MCF 10A (cell line): Measurements from ENCODE around the gene CCM2. TPM values are rescaled to one million over a fixed set of nuclear protein-coding genes. Genes with fewer than 3 reads are reported as not detected.

ENCODE experiments used
- BruUV-seq: library from RNA; stranded (reverse); fragments of 400-500 nt; replicated peaks from 2 replicates; lab custom pipeline; 2021; lab: Mats Ljungman, UMichigan
- CTCF ChIA-PET: fragments of 300-600 bp; sonication (Branson Sonifier 250); formaldehyde crosslinking; extraction: SDS; loops from one replicate; lab custom pipeline; 2021; ENCODE audit warnings: antibody characterized with exemption, inconsistent platforms; lab: Yijun Ruan, JAX
- POLR2A ChIA-PET: fragments of 300-600, 350-650 bp; sonication (Branson Sonifier 250); formaldehyde crosslinking; extraction: SDS; loops from one replicate; lab custom pipeline; 2020; ENCODE audit warnings: antibody characterized with exemption, inconsistent platforms; lab: Yijun Ruan, JAX
- DNase-seq: peaks from one replicate; pipeline ENCODE4 v3.0.0-alpha.2; 2018; ENCODE audit not compliant: unreplicated experiment
- H3K27ac Mint-ChIP-seq: one replicate; pipeline ENCODE4 v1.8.0; 2022; ENCODE audit warnings: mild to moderate bottlenecking, low read depth, mixed read lengths; ENCODE audit not compliant: unreplicated experiment
- H3K27me3 Mint-ChIP-seq: one replicate; pipeline ENCODE4 v1.8.0; 2022; ENCODE audit warnings: mixed read lengths; ENCODE audit not compliant: insufficient read depth, unreplicated experiment
- H3K36me3 Mint-ChIP-seq: one replicate; pipeline ENCODE4 v1.8.0; 2022; ENCODE audit warnings: mild to moderate bottlenecking, moderate library complexity, mixed read lengths; ENCODE audit not compliant: insufficient read depth, unreplicated experiment
- H3K4me1 Mint-ChIP-seq: one replicate; pipeline ENCODE4 v1.8.0; 2022; ENCODE audit warnings: mixed read lengths; ENCODE audit not compliant: insufficient read depth, unreplicated experiment
- H3K4me3 Mint-ChIP-seq: one replicate; pipeline ENCODE4 v1.8.0; 2022; ENCODE audit warnings: mild to moderate bottlenecking, moderate library complexity, mixed read lengths; ENCODE audit not compliant: unreplicated experiment
- H3K9me3 Mint-ChIP-seq: one replicate; pipeline ENCODE4 v1.8.0; 2022; ENCODE audit warnings: mixed read lengths; ENCODE audit not compliant: unreplicated experiment
- CTCF ChIP-seq: fragments of 200-600 bp; IDR thresholded peaks from one replicate; pipeline ENCODE4 v1.8.0; 2022; ENCODE audit warnings: antibody characterized with exemption, mild to moderate bottlenecking; ENCODE audit not compliant: unreplicated experiment
- intact Hi-C: fragments of 100-400 bp; cut with micrococcal nuclease; formaldehyde crosslinking; loops from 2 replicates; pipeline ENCODE4 v1.14.1; 2022
- total RNA-seq: library from RNA; stranded (reverse); gene quantifications from 2 replicates; pipeline ENCODE4 v1.2.3, GENCODE V29; 2022

Gene CCM2
- total RNA-seq, 1 experiment from 2014 or later, result 36.2 TPM

GRCh38 chr7:44985033-44985695 lies 14.8 kb upstream of the CCM2 start:
- CTCF ChIA-PET, result interaction anchor here (0.6 to 1.4 kb wide), 9 partner anchors 9 to 714 kb away, joined by 3 to 5 read pairs (median 3); no protein-coding TSS in a partner anchor
- no peak for TF ChIP-seq CTCF
- no peaks in the 10 kb centered on the region for H3K27me3 Mint-ChIP-seq
- H3K4me1 Mint-ChIP-seq, result peaks cover 40% of the 10 kb centered on the region
- no peaks in the 10 kb centered on the region for H3K9me3 Mint-ChIP-seq
- peak overlapping the region; percentile 82 for H3K4me3 Mint-ChIP-seq
- peak overlapping the region; percentile 98 for H3K27ac Mint-ChIP-seq
- POLR2A ChIA-PET, result interaction anchor here (0.6 to 10.6 kb wide), 15 partner anchors 11 to 379 kb away, joined by 3 to 190 read pairs (median 4); partner anchors contain the start of genes CCM2, OGDH and PURB
- no peak for DNase-seq
- intact Hi-C loops, result loop anchor here (10.0 kb wide), 1 partner anchor 100 kb away; the partner anchor contains the start of gene PURB
- peaks cover 67% of the 10 kb centered on the region for H3K36me3 Mint-ChIP-seq
- no TSS peak for BruUV-seq

GRCh38 chr7:44985900-44986217 lies 14.1 kb upstream of the CCM2 start:
- ChIA-PET POLR2A (interaction anchor here (0.6 to 10.6 kb wide), 16 partner anchors 12 to 379 kb away, joined by 3 to 190 read pairs (median 4); partner anchors contain the start of genes CCM2, OGDH and PURB), CTCF (interaction anchor here (0.6 to 1.4 kb wide), 5 partner anchors 11 to 120 kb away, joined by 3 to 5 read pairs (median 4); no protein-coding TSS in a partner anchor)
- DNase-seq, result no peak
- Mint-ChIP-seq H3K9me3 (no peaks in the 10 kb centered on the region), H3K27ac (peak overlapping the region; percentile 98), H3K4me1 (peaks cover 43% of the 10 kb centered on the region), H3K4me3 (peak overlapping the region; percentile 82), H3K27me3 (no peaks in the 10 kb centered on the region), H3K36me3 (peaks cover 61% of the 10 kb centered on the region)
- no TSS peak for BruUV-seq
- no peak for TF ChIP-seq CTCF
- intact Hi-C loops, result loop anchor here (10.0 kb wide), 1 partner anchor 101 kb away; the partner anchor contains the start of gene PURB

GRCh38 chr7:44986218-44987053 lies 13.6 kb upstream of the CCM2 start:
- Mint-ChIP-seq H3K9me3 (no peaks in the 10 kb centered on the region), H3K4me3 (peak overlapping the region; percentile 82), H3K4me1 (peaks cover 38% of the 10 kb centered on the region), H3K36me3 (peaks cover 55% of the 10 kb centered on the region), H3K27me3 (no peaks in the 10 kb centered on the region), H3K27ac (peak overlapping the region; percentile 98)
- TF ChIP-seq CTCF, result no peak
- DNase-seq, result peak; percentile 92
- BruUV-seq, result no TSS peak
- CTCF ChIA-PET, result interaction anchor here (0.6 to 2.1 kb wide), 8 partner anchors 10 to 131 kb away, joined by 3 to 5 read pairs (median 4); no protein-coding TSS in a partner anchor
- POLR2A ChIA-PET, result interaction anchor here (0.6 to 10.6 kb wide), 21 partner anchors 13 to 380 kb away, joined by 3 to 190 read pairs (median 4); partner anchors contain the start of genes CCM2, H2AZ2, OGDH and PURB
- intact Hi-C loops, result loop anchor here (10.0 kb wide), 1 partner anchor 102 kb away; the partner anchor contains the start of gene PURB
